Measurements from ENCODE around the gene FTSJ1. TPM values are rescaled to one million over a fixed set of nuclear protein-coding genes. Genes with fewer than 3 reads are reported as not detected.
"Not testable (repeated sequence)": the region's sequence is repeated elsewhere in the genome, so short reads cannot be mapped to it uniquely, and the experiment has no call there.

Gene FTSJ1
- total RNA-seq, 1 donor, result 67.3 TPM

- no peak for DNase-seq (ENCODE audit: insufficient read length, low spot score, missing footprints)
- Histone ChIP-seq H3K27me3 (ENCODE audit: insufficient read depth, low read length) (no peaks in the 10 kb centered on the region), H3K79me2 (ENCODE audit: insufficient read depth, low read length) (peaks cover 11% of the 10 kb centered on the region), H3K9me3 (ENCODE audit: low read depth, low read length) (no peaks in the 10 kb centered on the region), H3K36me3 (ENCODE audit: insufficient read depth, low read length) (peaks cover 10% of the 10 kb centered on the region), H3K4me2 (ENCODE audit: insufficient read depth, low read length) (peak overlapping the region; percentile 85), H2AFZ (ENCODE audit: low read length) (peak overlapping the region; percentile 72), H3K4me3 (ENCODE audit: insufficient read depth, low read length) (peak overlapping the region; percentile 77), H3K4me1 (ENCODE audit: insufficient read depth, low read length) (no peaks in the 10 kb centered on the region), H4K20me1 (ENCODE audit: insufficient read depth, low read length) (no peaks in the 10 kb centered on the region), H3K27ac (ENCODE audit: low read depth, low read length) (no peak overlapping the region)
- no peak for TF ChIP-seq CTCF (IDR thresholded peaks at IDR 0.05; ENCODE audit: extremely low read depth, low read depth, low read length)
Observed at GRCh38 chrX:48520976-48521352, 45.0 kb downstream of the FTSJ1 start.

GRCh38 chrX:48521353-48522243 lies 45.6 kb downstream of the FTSJ1 start, which contains the start of gene EBP:
Gene EBP (plus strand): TSS chrX:48521808. CDS start chrX:48523772, 1,964 bp downstream.
- TF ChIP-seq CTCF (IDR thresholded peaks at IDR 0.05; ENCODE audit: extremely low read depth, low read depth, low read length), result no peak
- H3K4me1 ChIP-seq (ENCODE audit: insufficient read depth, low read length), result no peaks in the 10 kb centered on the region
- no peaks in the 10 kb centered on the region for H4K20me1 ChIP-seq (ENCODE audit: insufficient read depth, low read length)
- no peaks in the 10 kb centered on the region for H3K9me3 ChIP-seq (ENCODE audit: low read depth, low read length)
- H3K79me2 ChIP-seq (ENCODE audit: insufficient read depth, low read length), result peaks cover 11% of the 10 kb centered on the region
- H3K4me3 ChIP-seq (ENCODE audit: insufficient read depth, low read length), result peak within 1 kb of the TSS; percentile 77
- H3K36me3 ChIP-seq (ENCODE audit: insufficient read depth, low read length), result peaks cover 10% of the 10 kb centered on the region
- peak within 1 kb of the TSS; percentile 63 for H3K27ac ChIP-seq (ENCODE audit: low read depth, low read length)
- peak within 1 kb of the TSS; percentile 72 for H2AFZ ChIP-seq (ENCODE audit: low read length)
- H3K4me2 ChIP-seq (ENCODE audit: insufficient read depth, low read length), result peak within 1 kb of the TSS; percentile 85
- peak; percentile 95 for DNase-seq (ENCODE audit: insufficient read length, low spot score, missing footprints)
- no peaks in the 10 kb centered on the region for H3K27me3 ChIP-seq (ENCODE audit: insufficient read depth, low read length)

GRCh38 chrX:48522291-48522690 lies 46.3 kb downstream of the FTSJ1 start:
- peaks cover 11% of the 10 kb centered on the region for H3K79me2 ChIP-seq (ENCODE audit: insufficient read depth, low read length)
- H3K4me2 ChIP-seq (ENCODE audit: insufficient read depth, low read length), result peak overlapping the region; percentile 85
- no peak for TF ChIP-seq CTCF (IDR thresholded peaks at IDR 0.05; ENCODE audit: extremely low read depth, low read depth, low read length)
- H3K4me3 ChIP-seq (ENCODE audit: insufficient read depth, low read length), result peak overlapping the region; percentile 77
- no peaks in the 10 kb centered on the region for H3K9me3 ChIP-seq (ENCODE audit: low read depth, low read length)
- H3K36me3 ChIP-seq (ENCODE audit: insufficient read depth, low read length), result peaks cover 13% of the 10 kb centered on the region
- DNase-seq (ENCODE audit: insufficient read length, low spot score, missing footprints), result no peak
- H2AFZ ChIP-seq (ENCODE audit: low read length), result peak overlapping the region; percentile 63
- peak overlapping the region; percentile 63 for H3K27ac ChIP-seq (ENCODE audit: low read depth, low read length)
- no peaks in the 10 kb centered on the region for H4K20me1 ChIP-seq (ENCODE audit: insufficient read depth, low read length)
- H3K27me3 ChIP-seq (ENCODE audit: insufficient read depth, low read length), result no peaks in the 10 kb centered on the region
- H3K4me1 ChIP-seq (ENCODE audit: insufficient read depth, low read length), result no peaks in the 10 kb centered on the region

- Histone ChIP-seq H3K9me3 (ENCODE audit: low read depth, low read length) (no peaks in the 10 kb centered on the region), H2AFZ (ENCODE audit: low read length) (no peak overlapping the region), H3K36me3 (ENCODE audit: insufficient read depth, low read length) (peaks cover 14% of the 10 kb centered on the region), H3K27ac (ENCODE audit: low read depth, low read length) (no peak overlapping the region), H3K79me2 (ENCODE audit: insufficient read depth, low read length) (peaks cover 11% of the 10 kb centered on the region), H3K4me2 (ENCODE audit: insufficient read depth, low read length) (no peak overlapping the region), H3K4me1 (ENCODE audit: insufficient read depth, low read length) (no peaks in the 10 kb centered on the region), H3K27me3 (ENCODE audit: insufficient read depth, low read length) (no peaks in the 10 kb centered on the region), H3K4me3 (ENCODE audit: insufficient read depth, low read length) (no peak overlapping the region), H4K20me1 (ENCODE audit: insufficient read depth, low read length) (no peaks in the 10 kb centered on the region)
- no peak for TF ChIP-seq CTCF (IDR thresholded peaks at IDR 0.05; ENCODE audit: extremely low read depth, low read depth, low read length)
- DNase-seq (ENCODE audit: insufficient read length, low spot score, missing footprints), result no peak
Observed at GRCh38 chrX:48523682-48524081, 47.7 kb downstream of the FTSJ1 start.

GRCh38 chrX:48525853-48526252 lies 49.9 kb downstream of the FTSJ1 start:
- not testable (repeated sequence) for H3K27ac ChIP-seq (ENCODE audit: low read depth, low read length); H3K4me2 ChIP-seq (ENCODE audit: insufficient read depth, low read length); H3K27me3 ChIP-seq (ENCODE audit: insufficient read depth, low read length); DNase-seq (ENCODE audit: insufficient read length, low spot score, missing footprints); H3K4me1 ChIP-seq (ENCODE audit: insufficient read depth, low read length); H3K9me3 ChIP-seq (ENCODE audit: low read depth, low read length); H2AFZ ChIP-seq (ENCODE audit: low read length); H3K4me3 ChIP-seq (ENCODE audit: insufficient read depth, low read length); H4K20me1 ChIP-seq (ENCODE audit: insufficient read depth, low read length)
- H3K36me3 ChIP-seq (ENCODE audit: insufficient read depth, low read length), result peaks cover 14% of the 10 kb centered on the region
- H3K79me2 ChIP-seq (ENCODE audit: insufficient read depth, low read length), result peaks cover 11% of the 10 kb centered on the region
